Trophoblast cell (in vitro differentiated cells and primary cell): ENCODE data around the gene CFD.
A peak's percentile ranks its signal among the peaks of the same experiment; 100 is the strongest.
"Not testable (repeated sequence)": the region's sequence is repeated elsewhere in the genome, so short reads cannot be mapped to it uniquely, and the experiment has no call there.

Experiments
- DNase-seq, 2 donors: peaks; one replicate each; pipeline ENCODE4 v3.0.0-alpha.2; 2016
- H2AFZ ChIP-seq: 2 replicates; pipeline ENCODE4 v1.6.1; 2013; ENCODE audit warnings: low read length, moderate library complexity, mild to moderate bottlenecking; ENCODE audit not compliant: insufficient read depth, poor library complexity
- H2AK5ac ChIP-seq: 2 replicates; pipeline ENCODE4 v1.6.1; 2013; ENCODE audit warnings: mild to moderate bottlenecking, low read length
- H2BK120ac ChIP-seq: 2 replicates; pipeline ENCODE4 v1.6.1; 2013; ENCODE audit warnings: low read length, mild to moderate bottlenecking, moderate library complexity; ENCODE audit not compliant: insufficient read depth, poor library complexity
- H2BK12ac ChIP-seq: 2 replicates; pipeline ENCODE4 v1.6.1; 2013; ENCODE audit warnings: mild to moderate bottlenecking, low read length, moderate library complexity
- H2BK5ac ChIP-seq: 2 replicates; pipeline ENCODE4 v1.6.1; 2013; ENCODE audit warnings: low read length, low read depth, moderate library complexity, mild to moderate bottlenecking; ENCODE audit not compliant: poor library complexity
- H3K14ac ChIP-seq: 2 replicates; pipeline ENCODE4 v1.6.1; 2013; ENCODE audit warnings: mild to moderate bottlenecking, low read length
- H3K18ac ChIP-seq: 2 replicates; pipeline ENCODE4 v1.6.1; 2013; ENCODE audit warnings: mild to moderate bottlenecking, low read length
- H3K23ac ChIP-seq: 2 replicates; pipeline ENCODE4 v1.6.1; 2013; ENCODE audit warnings: low read length
- H3K27ac ChIP-seq: 2 replicates; pipeline ENCODE4 v1.5.1; 2013; ENCODE audit warnings: low read depth, mild to moderate bottlenecking, inconsistent platforms, low read length, moderate library complexity
- H3K27me3 ChIP-seq: 2 replicates; pipeline ENCODE4 v1.6.1; 2013; ENCODE audit warnings: inconsistent platforms, mild to moderate bottlenecking, low read length, moderate library complexity; ENCODE audit not compliant: insufficient read depth
- H3K36me3 ChIP-seq, 2 experiments: 1 replicate in 1 of 2; 2 replicates in 1 of 2; pipeline ENCODE4 v1.6.1; 2013; ENCODE audit warnings: low read length in 2 of 2, mild to moderate bottlenecking in 2 of 2, moderate library complexity in 1 of 2; ENCODE audit not compliant: insufficient read depth in 2 of 2, control insufficient read depth in 1 of 2
- H3K4ac ChIP-seq: 2 replicates; pipeline ENCODE4 v1.6.1; 2013; ENCODE audit warnings: low read depth, mild to moderate bottlenecking, low read length, moderate library complexity
- H3K4me1 ChIP-seq, 2 experiments: 1 replicate in 1 of 2; 2 replicates in 1 of 2; pipeline ENCODE4 v1.6.1; 2013; ENCODE audit warnings: low read length in 2 of 2, mild to moderate bottlenecking in 2 of 2, moderate library complexity in 1 of 2; ENCODE audit not compliant: insufficient read depth in 2 of 2, control insufficient read depth in 1 of 2
- H3K4me2 ChIP-seq: 2 replicates; pipeline ENCODE4 v1.6.1; 2013; ENCODE audit warnings: inconsistent platforms, mild to moderate bottlenecking, low read length, moderate library complexity
- H3K4me3 ChIP-seq: 2 replicates; pipeline ENCODE4 v1.5.1; 2013; ENCODE audit warnings: mild to moderate bottlenecking, low read depth, low read length, inconsistent platforms
- H3K79me1 ChIP-seq: one replicate; pipeline ENCODE4 v1.6.1; 2013; ENCODE audit warnings: low read length
- H3K79me2 ChIP-seq: 2 replicates; pipeline ENCODE4 v1.6.1; 2013; ENCODE audit warnings: low read length, mild to moderate bottlenecking; ENCODE audit not compliant: control insufficient read depth, insufficient read depth, poor library complexity
- H3K9ac ChIP-seq: 2 replicates; pipeline ENCODE4 v1.6.1; 2013; ENCODE audit warnings: mild to moderate bottlenecking, low read length
- H3K9me3 ChIP-seq: 2 replicates; pipeline ENCODE4 v1.6.1; 2013; ENCODE audit warnings: low read depth, mild to moderate bottlenecking, control low read depth, inconsistent platforms, low read length; ENCODE audit not compliant: insufficient read depth
- H4K12ac ChIP-seq: 2 replicates; pipeline ENCODE4 v1.6.1; 2013; ENCODE audit warnings: low read depth, mild to moderate bottlenecking, low read length, moderate library complexity
- H4K8ac ChIP-seq: 2 replicates; pipeline ENCODE4 v1.6.1; 2013; ENCODE audit warnings: low read depth, mild to moderate bottlenecking, low read length, moderate library complexity
- H4K91ac ChIP-seq: one replicate; pipeline ENCODE4 v1.6.1; 2013; ENCODE audit warnings: low read depth, mild to moderate bottlenecking, low read length, moderate library complexity
- WGBS: extraction: QIAGEN DNeasy Blood & Tissue Kit; methylation state at CpG from one replicate; pipeline ENCODE4 v1.1.7; 2013; ENCODE audit warnings: missing lambda C conversion rate; ENCODE audit not compliant: insufficient read length, insufficient coverage; ENCODE audit errors: extremely low coverage; 5-methylcytosine and 5-hydroxymethylcytosine counted together

Gene CFD

DNA sequence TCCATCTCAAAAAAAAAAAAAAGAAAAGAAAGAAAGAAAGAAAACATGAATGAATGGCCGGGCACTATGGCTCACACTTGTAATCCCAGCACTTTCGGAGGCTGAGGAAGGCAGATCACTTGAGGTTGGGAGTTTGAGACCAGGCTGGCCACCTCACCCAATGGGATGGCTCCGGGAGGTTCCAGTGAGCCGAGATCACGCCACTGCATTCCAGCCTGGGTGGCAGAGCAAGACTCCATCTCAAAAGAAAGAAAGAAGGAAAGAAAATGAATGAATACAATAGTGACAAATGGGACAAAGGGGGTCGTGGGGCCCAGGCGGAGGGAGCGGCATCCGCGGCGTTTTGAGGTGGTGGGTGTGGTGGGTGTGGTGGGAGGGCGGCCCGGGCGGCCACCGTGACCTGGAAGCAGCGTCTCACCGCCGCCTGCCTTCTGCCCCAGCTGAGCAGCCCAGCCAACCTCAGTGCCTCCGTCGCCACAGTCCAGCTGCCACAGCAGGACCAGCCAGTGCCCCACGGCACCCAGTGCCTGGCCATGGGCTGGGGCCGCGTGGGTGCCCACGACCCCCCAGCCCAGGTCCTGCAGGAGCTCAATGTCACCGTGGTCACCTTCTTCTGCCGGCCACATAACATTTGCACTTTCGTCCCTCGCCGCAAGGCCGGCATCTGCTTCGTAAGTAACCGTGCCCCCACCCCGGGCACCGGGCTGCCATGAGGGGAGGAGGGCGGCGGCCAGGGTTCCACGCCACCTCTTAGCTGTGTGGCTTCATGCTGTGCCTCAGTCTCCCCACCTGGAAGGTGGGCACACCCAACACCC, 13.6 kb upstream of the CFD start:
- no peak overlapping the region for H3K14ac ChIP-seq
- H2BK12ac ChIP-seq: no peak overlapping the region

DNA sequence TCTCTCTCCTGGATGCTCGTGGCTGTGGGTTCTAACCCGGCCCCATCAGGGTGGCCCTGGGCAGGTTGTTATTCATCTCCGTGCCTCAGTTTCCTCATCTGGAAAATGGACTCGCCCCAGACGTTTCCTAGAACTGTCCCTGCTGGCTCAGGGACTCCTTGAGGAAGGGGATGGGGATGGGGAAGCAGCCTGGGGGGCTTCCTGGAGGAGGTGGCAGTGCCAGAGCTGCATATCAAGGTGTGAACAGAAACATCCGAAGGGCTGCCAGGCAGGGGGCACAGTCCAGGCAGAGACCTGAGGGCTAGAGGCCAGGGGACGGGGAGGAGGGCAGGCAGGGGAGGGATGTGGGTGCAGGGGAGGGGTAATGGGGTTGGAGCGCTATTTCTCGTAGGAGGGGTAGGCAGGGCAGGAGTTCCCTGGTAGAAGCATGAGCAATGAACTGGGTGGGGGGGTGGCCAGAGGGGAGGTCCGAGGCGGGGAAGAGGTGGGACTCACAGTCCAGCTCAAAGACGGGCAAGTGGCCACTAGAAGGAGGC, 11.0 kb upstream of the CFD start:
- Histone ChIP-seq H3K14ac (no peak overlapping the region), H4K12ac (no peak overlapping the region), H2AK5ac (no peak overlapping the region), H2AFZ (no peak overlapping the region), H2BK120ac (no peak overlapping the region), H3K4me2 (no peak overlapping the region), H3K4me1 (peaks cover 4 to 5% of the 10 kb centered on the region in 2 experiments), H3K18ac (no peak overlapping the region), H2BK12ac (no peak overlapping the region), H3K4me3 (no peak overlapping the region), H3K79me2 (no peaks in the 10 kb centered on the region), H3K23ac (no peak overlapping the region), H3K27me3 (peaks cover 9% of the 10 kb centered on the region), H4K91ac (no peak overlapping the region), H3K36me3 (no peaks in the 10 kb centered on the region), H4K8ac (no peak overlapping the region), H3K27ac (no peak overlapping the region), H3K4ac (no peak overlapping the region), H3K9me3 (peaks cover 2% of the 10 kb centered on the region), H3K9ac (no peak overlapping the region), H2BK5ac (no peak overlapping the region), H3K79me1 (no peaks in the 10 kb centered on the region)
- DNase-seq: no peak
- WGBS: no CpG with 5 or more reads among the region's 12 CpGs

More for the DNA sequence above, 13.6 kb upstream of the CFD start:
- no peak overlapping the region for H3K27ac ChIP-seq
- no peak overlapping the region for H4K91ac ChIP-seq
- no peaks in the 10 kb centered on the region for H3K79me1 ChIP-seq
- H3K79me2 ChIP-seq: no peaks in the 10 kb centered on the region
- WGBS: no CpG with 5 or more reads among the region's 37 CpGs
- H2AFZ ChIP-seq: no peak overlapping the region
- no peak overlapping the region for H3K9ac ChIP-seq
- no peaks in the 10 kb centered on the region for H3K36me3 ChIP-seq
- H3K4ac ChIP-seq: no peak overlapping the region
- no peak overlapping the region for H3K18ac ChIP-seq
- no peak overlapping the region for H3K23ac ChIP-seq
- peaks cover 3% of the 10 kb centered on the region for H3K9me3 ChIP-seq
- DNase-seq: no peak
- H2BK5ac ChIP-seq: no peak overlapping the region
- no peak overlapping the region for H3K4me2 ChIP-seq
- H2AK5ac ChIP-seq: no peak overlapping the region
- H4K12ac ChIP-seq: no peak overlapping the region
- no peak overlapping the region for H2BK120ac ChIP-seq
- peak overlapping the region; percentile 20 for H3K4me3 ChIP-seq
- no peak overlapping the region for H4K8ac ChIP-seq
- H3K4me1 ChIP-seq: peaks cover 4 to 7% of the 10 kb centered on the region in 2 experiments
- H3K27me3 ChIP-seq: peaks cover 18% of the 10 kb centered on the region

DNA sequence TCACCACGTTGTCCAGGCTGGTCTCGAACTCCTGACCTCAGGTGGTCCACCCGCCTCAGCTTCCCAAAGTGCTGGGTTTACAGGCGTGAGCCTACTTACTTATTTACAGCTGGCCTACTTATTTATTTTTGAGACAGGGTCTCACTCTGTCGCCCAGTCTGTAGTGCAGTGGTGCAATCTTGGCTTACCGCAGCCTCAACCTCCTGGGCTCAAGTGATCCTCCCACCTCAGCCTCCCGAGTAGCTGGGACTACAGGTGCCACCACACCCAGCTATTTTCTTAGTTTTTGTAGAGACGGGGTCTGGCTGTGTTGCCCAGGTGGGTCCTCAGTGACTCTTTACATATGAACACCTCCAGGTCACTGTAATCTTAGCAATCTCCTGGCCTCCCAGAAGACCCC, 10.3 kb upstream of the CFD start:
- not testable (repeated sequence) for H3K14ac ChIP-seq, H2BK120ac ChIP-seq, H4K12ac ChIP-seq, H4K8ac ChIP-seq, H3K18ac ChIP-seq, H3K27ac ChIP-seq, H3K9me3 ChIP-seq, H3K4ac ChIP-seq, H2BK12ac ChIP-seq, H3K23ac ChIP-seq, H3K79me2 ChIP-seq, H3K9ac ChIP-seq, H3K4me3 ChIP-seq, H2AFZ ChIP-seq, DNase-seq, H3K4me2 ChIP-seq, H2BK5ac ChIP-seq, H3K4me1 ChIP-seq, H2AK5ac ChIP-seq, H3K27me3 ChIP-seq, H4K91ac ChIP-seq, H3K36me3 ChIP-seq, H3K79me1 ChIP-seq
- no CpG with 5 or more reads among the region's 8 CpGs for WGBS

DNA sequence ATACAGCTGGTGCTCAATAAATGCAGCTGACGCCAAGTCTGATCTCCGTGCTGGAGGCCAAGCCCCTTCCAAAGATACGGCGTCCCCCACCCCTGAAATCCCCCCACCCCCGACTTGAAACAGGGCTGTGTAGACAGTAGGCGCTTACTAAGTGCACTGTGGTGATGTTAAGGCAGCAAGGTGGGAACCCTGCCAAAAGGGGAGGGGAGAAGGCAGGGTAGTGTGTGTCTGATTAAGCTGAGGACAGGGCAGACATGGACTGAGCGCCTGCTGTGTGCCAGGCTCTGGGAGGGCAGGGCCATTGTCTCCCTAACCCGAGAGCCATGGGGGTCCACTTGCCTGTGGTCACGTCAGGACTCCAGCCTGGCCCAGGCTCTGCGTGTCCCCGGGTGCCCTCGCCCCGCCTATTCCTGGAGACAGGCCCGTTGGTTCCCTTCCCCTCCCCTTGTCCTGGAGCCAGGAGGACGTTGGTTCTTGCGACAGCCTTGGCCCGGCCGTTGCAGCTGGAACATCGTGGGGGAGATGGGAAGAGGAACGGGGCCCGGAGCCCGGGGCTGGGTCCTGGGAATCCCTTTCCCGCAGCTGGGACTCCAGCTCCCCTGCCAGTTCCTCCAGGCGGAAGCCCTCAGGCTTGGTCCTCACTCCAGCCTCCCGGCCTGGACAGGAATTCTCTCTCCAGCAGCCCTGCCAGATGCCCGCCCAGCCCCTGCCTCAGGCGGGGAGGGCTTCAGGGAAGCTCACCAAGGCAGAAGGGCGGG, 9.1 kb upstream of the CFD start:
- H3K9me3 ChIP-seq: peaks cover 2% of the 10 kb centered on the region
- no peak overlapping the region for H2BK12ac ChIP-seq
- no peaks in the 10 kb centered on the region for H3K27me3 ChIP-seq
- H2AK5ac ChIP-seq: no peak overlapping the region
- H3K79me1 ChIP-seq: no peaks in the 10 kb centered on the region
- peaks cover 0 to 5% of the 10 kb centered on the region in 2 experiments for H3K4me1 ChIP-seq
- WGBS: no CpG with 5 or more reads among the region's 28 CpGs
- no peak overlapping the region for H4K8ac ChIP-seq
- H3K14ac ChIP-seq: no peak overlapping the region
- H3K18ac ChIP-seq: no peak overlapping the region
- H3K36me3 ChIP-seq: no peaks in the 10 kb centered on the region
- H3K27ac ChIP-seq: no peak overlapping the region
- no peak overlapping the region for H3K23ac ChIP-seq
- H4K12ac ChIP-seq: no peak overlapping the region
- peak; percentile 99 for DNase-seq
- no peak overlapping the region for H2BK120ac ChIP-seq
- H3K4ac ChIP-seq: no peak overlapping the region
- H3K9ac ChIP-seq: no peak overlapping the region
- H2AFZ ChIP-seq: no peak overlapping the region
- H2BK5ac ChIP-seq: no peak overlapping the region
- no peak overlapping the region for H4K91ac ChIP-seq
- H3K4me2 ChIP-seq: no peak overlapping the region
- no peak overlapping the region for H3K4me3 ChIP-seq
- H3K79me2 ChIP-seq: no peaks in the 10 kb centered on the region
